GM23338 (cell line): ENCODE results near the gene OTUD5. TPM values are rescaled to one million over a fixed set of nuclear protein-coding genes. Genes with fewer than 3 reads are reported as not detected.

Source experiments
- ATAC-seq: fragments of 200-7000 bp; cut with Tn5 transposase; 3 replicates; pipeline ENCODE4 v1.9.1; 2020
- DNase-seq: peaks from one replicate; pipeline ENCODE4 v3.0.0-alpha.2; 2015; ENCODE audit warnings: low spot score
- H2AFZ ChIP-seq: fragments of 200-600 bp; sonication (generic); 2 replicates; pipeline ENCODE4 v1.8.0; 2016; ENCODE audit warnings: antibody characterized with exemption, mild to moderate bottlenecking, moderate library complexity
- H3F3A ChIP-seq: fragments of 200-600 bp; sonication (generic); replicated peaks from 2 replicates; pipeline ENCODE4 v1.8.0; 2017; ENCODE audit warnings: antibody characterized with exemption, mixed run types, low read depth
- H3K27ac ChIP-seq: fragments of 200-600 bp; sonication (generic); 2 replicates; pipeline ENCODE4 v1.6.1; 2016; ENCODE audit warnings: low read depth
- H3K27me3 ChIP-seq: fragments of 200-600 bp; sonication (generic); 2 replicates; pipeline ENCODE4 v1.8.0; 2016; ENCODE audit warnings: mild to moderate bottlenecking, mixed run types, moderate library complexity; ENCODE audit not compliant: insufficient read depth
- H3K36me3 ChIP-seq: fragments of 200-600 bp; sonication (generic); 2 replicates; pipeline ENCODE4 v1.8.0; 2016; ENCODE audit warnings: mild to moderate bottlenecking; ENCODE audit not compliant: insufficient read depth
- H3K4me1 ChIP-seq: fragments of 200-600 bp; sonication (generic); 2 replicates; pipeline ENCODE4 v1.8.0; 2016; ENCODE audit warnings: mild to moderate bottlenecking, moderate library complexity; ENCODE audit not compliant: insufficient read depth
- H3K4me2 ChIP-seq: fragments of 200-600 bp; sonication (generic); 2 replicates; pipeline ENCODE4 v1.7.1; 2017; ENCODE audit warnings: mixed run types
- H3K4me3 ChIP-seq: fragments of 200-600 bp; sonication (generic); 2 replicates; pipeline ENCODE4 v1.6.1; 2016; ENCODE audit warnings: mixed run types
- H3K79me2 ChIP-seq: fragments of 200-600 bp; sonication (generic); replicated peaks from 2 replicates; pipeline ENCODE4 v1.8.0; 2017; ENCODE audit warnings: mild to moderate bottlenecking; ENCODE audit not compliant: insufficient read depth
- H3K9me2 ChIP-seq: fragments of 200-600 bp; sonication (generic); 2 replicates; pipeline ENCODE4 v1.8.0; 2017; ENCODE audit not compliant: insufficient read depth
- H4K20me1 ChIP-seq: fragments of 200-600 bp; sonication (generic); replicated peaks from 2 replicates; pipeline ENCODE4 v1.8.0; 2017; ENCODE audit warnings: mild to moderate bottlenecking; ENCODE audit not compliant: insufficient read depth
- H3K27ac Mint-ChIP-seq: 2 replicates; pipeline ENCODE4 v1.8.0; 2020; ENCODE audit warnings: inconsistent platforms, mild to moderate bottlenecking, moderate library complexity, mixed read lengths
- H3K27me3 Mint-ChIP-seq: 3 replicates; pipeline ENCODE4 v1.8.0; 2022; ENCODE audit warnings: low read depth, mild to moderate bottlenecking, moderate library complexity, mixed read lengths, inconsistent platforms; ENCODE audit not compliant: insufficient read depth, poor library complexity
- H3K36me3 Mint-ChIP-seq: 3 replicates; pipeline ENCODE4 v1.8.0; 2021; ENCODE audit warnings: low read depth, mild to moderate bottlenecking, inconsistent platforms, moderate library complexity, mixed read lengths
- H3K4me1 Mint-ChIP-seq: 3 replicates; pipeline ENCODE4 v1.8.0; 2020; ENCODE audit warnings: mild to moderate bottlenecking, inconsistent platforms, mixed read lengths
- H3K4me3 Mint-ChIP-seq: 3 replicates; pipeline ENCODE4 v1.8.0; 2021; ENCODE audit warnings: moderate library complexity, mild to moderate bottlenecking, inconsistent platforms, mixed read lengths
- H3K9me3 Mint-ChIP-seq: 3 replicates; pipeline ENCODE4 v1.8.0; 2020; ENCODE audit warnings: moderate library complexity, mild to moderate bottlenecking, inconsistent platforms, mixed read lengths
- CREB1 ChIP-seq: fragments of 250-450 bp; sonication (Bioruptor Pico); IDR thresholded peaks from 2 replicates; pipeline ENCODE4 v1.5.0; 2020; ENCODE audit warnings: low read depth, mild to moderate bottlenecking, moderate library complexity
- EZH2 ChIP-seq: fragments of 200-600 bp; sonication (generic); IDR thresholded peaks from one replicate; pipeline ENCODE4 v1.8.0; 2017; ENCODE audit warnings: antibody characterized with exemption, mild to moderate bottlenecking, low read depth; ENCODE audit not compliant: unreplicated experiment
- JUNB ChIP-seq: IDR thresholded peaks from one replicate; pipeline ENCODE4 v1.6.1; 2016; ENCODE audit warnings: antibody characterized with exemption; ENCODE audit not compliant: unreplicated experiment
- NANOG ChIP-seq: IDR thresholded peaks from 2 replicates; pipeline ENCODE4 v1.6.1; 2016; ENCODE audit warnings: antibody characterized with exemption, borderline replicate concordance
- POLR2AphosphoS5 ChIP-seq: IDR thresholded peaks from 2 replicates; pipeline ENCODE4 v1.6.1; 2016; ENCODE audit warnings: antibody characterized with exemption, low read depth
- STAT1 ChIP-seq: IDR thresholded peaks from one replicate; pipeline ENCODE4 v1.6.1; 2016; ENCODE audit warnings: antibody characterized with exemption; ENCODE audit not compliant: unreplicated experiment
- ZNF114 ChIP-seq: fragments of 250-450 bp; sonication (Bioruptor Pico); IDR thresholded peaks from 2 replicates; pipeline ENCODE4 v1.5.0; 2020; ENCODE audit warnings: mild to moderate bottlenecking, moderate library complexity
- polyA plus RNA-seq: library from polyadenylated mRNA; unstranded; fragments of >200 nt; fragmentation: Nextera tagmentation; extraction: Ambion mirVana; gene quantifications from 2 replicates; pipeline ENCODE4 v1.2.1, GENCODE V29; 2016
- total RNA-seq: library from RNA; depleted of rRNA; stranded (reverse); fragments of >200 nt; shearing (Covaris generic); gene quantifications from 2 replicates; pipeline ENCODE4 v1.2.3, GENCODE V29; 2014
- TF ChIP-seq, protein P1 (sequence below): fragments of 250-450 bp; sonication (Bioruptor Pico); IDR thresholded peaks from 2 replicates; pipeline ENCODE4 v1.5.0; 2020; ENCODE audit warnings: mild to moderate bottlenecking, moderate library complexity
- TF ChIP-seq, protein P2 (sequence below), 2 experiments: fragments of 200-600 bp in 1 of 2; sonication (generic) in 1 of 2; conservative IDR thresholded peaks; 2 replicates each; pipeline versions ENCODE4 v1.5.1 to v1.6.1; 2016 to 2017; ENCODE audit warnings: antibody characterized with exemption in 2 of 2, low read depth in 2 of 2, mild to moderate bottlenecking in 2 of 2, moderate library complexity in 1 of 2
- TF ChIP-seq, protein P3 (sequence below): IDR thresholded peaks from one replicate; pipeline ENCODE4 v1.6.1; 2018; ENCODE audit warnings: antibody characterized with exemption; ENCODE audit not compliant: unreplicated experiment
- TF ChIP-seq, protein P4 (sequence below): IDR thresholded peaks from 2 replicates; pipeline ENCODE4 v1.6.1; 2016; ENCODE audit warnings: antibody characterized with exemption

Gene OTUD5
- total and polyA plus RNA-seq, 2 experiments from 2014 or later: 23.5 to 56.5 TPM

DNA sequence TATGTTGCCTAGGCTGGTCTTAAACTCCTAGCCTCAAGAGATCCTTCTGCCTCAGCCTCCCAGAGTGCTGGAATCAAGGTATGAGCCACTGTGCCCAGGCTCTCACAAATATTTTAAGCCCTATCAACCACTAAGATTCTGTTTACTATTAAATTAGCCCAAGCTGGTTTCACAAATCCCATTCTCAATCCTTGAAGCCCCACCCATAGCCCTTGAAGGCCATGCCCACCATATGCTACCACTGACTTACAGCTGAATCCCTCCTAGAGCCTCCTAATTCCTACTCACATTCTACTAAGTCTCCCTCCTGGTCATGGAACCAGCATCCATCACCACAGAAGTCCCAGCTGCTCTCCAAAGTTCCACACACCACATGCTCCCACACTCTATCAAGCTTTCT lies 34.9 kb upstream of the OTUD5 start (continued):
- TF ChIP-seq, protein P1, sequence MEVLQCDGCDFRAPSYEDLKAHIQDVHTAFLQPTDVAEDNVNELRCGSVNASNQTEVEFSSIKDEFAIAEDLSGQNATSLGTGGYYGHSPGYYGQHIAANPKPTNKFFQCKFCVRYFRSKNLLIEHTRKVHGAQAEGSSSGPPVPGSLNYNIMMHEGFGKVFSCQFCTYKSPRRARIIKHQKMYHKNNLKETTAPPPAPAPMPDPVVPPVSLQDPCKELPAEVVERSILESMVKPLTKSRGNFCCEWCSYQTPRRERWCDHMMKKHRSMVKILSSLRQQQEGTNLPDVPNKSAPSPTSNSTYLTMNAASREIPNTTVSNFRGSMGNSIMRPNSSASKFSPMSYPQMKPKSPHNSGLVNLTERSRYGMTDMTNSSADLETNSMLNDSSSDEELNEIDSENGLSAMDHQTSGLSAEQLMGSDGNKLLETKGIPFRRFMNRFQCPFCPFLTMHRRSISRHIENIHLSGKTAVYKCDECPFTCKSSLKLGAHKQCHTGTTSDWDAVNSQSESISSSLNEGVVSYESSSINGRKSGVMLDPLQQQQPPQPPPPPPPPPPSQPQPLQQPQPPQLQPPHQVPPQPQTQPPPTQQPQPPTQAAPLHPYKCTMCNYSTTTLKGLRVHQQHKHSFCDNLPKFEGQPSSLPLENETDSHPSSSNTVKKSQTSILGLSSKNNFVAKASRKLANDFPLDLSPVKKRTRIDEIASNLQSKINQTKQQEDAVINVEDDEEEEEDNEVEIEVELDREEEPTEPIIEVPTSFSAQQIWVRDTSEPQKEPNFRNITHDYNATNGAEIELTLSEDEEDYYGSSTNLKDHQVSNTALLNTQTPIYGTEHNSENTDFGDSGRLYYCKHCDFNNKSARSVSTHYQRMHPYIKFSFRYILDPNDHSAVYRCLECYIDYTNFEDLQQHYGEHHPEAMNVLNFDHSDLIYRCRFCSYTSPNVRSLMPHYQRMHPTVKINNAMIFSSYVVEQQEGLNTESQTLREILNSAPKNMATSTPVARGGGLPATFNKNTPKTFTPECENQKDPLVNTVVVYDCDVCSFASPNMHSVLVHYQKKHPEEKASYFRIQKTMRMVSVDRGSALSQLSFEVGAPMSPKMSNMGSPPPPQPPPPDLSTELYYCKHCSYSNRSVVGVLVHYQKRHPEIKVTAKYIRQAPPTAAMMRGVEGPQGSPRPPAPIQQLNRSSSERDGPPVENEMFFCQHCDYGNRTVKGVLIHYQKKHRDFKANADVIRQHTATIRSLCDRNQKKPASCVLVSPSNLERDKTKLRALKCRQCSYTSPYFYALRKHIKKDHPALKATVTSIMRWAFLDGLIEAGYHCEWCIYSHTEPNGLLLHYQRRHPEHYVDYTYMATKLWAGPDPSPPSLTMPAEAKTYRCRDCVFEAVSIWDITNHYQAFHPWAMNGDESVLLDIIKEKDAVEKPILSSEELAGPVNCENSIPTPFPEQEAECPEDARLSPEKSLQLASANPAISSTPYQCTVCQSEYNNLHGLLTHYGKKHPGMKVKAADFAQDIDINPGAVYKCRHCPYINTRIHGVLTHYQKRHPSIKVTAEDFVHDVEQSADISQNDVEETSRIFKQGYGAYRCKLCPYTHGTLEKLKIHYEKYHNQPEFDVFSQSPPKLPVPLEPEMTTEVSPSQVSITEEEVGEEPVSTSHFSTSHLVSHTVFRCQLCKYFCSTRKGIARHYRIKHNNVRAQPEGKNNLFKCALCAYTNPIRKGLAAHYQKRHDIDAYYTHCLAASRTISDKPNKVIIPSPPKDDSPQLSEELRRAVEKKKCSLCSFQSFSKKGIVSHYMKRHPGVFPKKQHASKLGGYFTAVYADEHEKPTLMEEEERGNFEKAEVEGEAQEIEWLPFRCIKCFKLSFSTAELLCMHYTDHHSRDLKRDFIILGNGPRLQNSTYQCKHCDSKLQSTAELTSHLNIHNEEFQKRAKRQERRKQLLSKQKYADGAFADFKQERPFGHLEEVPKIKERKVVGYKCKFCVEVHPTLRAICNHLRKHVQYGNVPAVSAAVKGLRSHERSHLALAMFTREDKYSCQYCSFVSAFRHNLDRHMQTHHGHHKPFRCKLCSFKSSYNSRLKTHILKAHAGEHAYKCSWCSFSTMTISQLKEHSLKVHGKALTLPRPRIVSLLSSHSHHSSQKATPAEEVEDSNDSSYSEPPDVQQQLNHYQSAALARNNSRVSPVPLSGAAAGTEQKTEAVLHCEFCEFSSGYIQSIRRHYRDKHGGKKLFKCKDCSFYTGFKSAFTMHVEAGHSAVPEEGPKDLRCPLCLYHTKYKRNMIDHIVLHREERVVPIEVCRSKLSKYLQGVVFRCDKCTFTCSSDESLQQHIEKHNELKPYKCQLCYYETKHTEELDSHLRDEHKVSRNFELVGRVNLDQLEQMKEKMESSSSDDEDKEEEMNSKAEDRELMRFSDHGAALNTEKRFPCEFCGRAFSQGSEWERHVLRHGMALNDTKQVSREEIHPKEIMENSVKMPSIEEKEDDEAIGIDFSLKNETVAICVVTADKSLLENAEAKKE (CRISPR knock-in tag): no peak
- TF ChIP-seq ZNF114: no peak
- TF ChIP-seq, protein P2, sequence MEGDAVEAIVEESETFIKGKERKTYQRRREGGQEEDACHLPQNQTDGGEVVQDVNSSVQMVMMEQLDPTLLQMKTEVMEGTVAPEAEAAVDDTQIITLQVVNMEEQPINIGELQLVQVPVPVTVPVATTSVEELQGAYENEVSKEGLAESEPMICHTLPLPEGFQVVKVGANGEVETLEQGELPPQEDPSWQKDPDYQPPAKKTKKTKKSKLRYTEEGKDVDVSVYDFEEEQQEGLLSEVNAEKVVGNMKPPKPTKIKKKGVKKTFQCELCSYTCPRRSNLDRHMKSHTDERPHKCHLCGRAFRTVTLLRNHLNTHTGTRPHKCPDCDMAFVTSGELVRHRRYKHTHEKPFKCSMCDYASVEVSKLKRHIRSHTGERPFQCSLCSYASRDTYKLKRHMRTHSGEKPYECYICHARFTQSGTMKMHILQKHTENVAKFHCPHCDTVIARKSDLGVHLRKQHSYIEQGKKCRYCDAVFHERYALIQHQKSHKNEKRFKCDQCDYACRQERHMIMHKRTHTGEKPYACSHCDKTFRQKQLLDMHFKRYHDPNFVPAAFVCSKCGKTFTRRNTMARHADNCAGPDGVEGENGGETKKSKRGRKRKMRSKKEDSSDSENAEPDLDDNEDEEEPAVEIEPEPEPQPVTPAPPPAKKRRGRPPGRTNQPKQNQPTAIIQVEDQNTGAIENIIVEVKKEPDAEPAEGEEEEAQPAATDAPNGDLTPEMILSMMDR (conservative IDR thresholded peaks at IDR 0.05; ENCODE audit: low read depth in 2 of 2): no peak

DNA sequence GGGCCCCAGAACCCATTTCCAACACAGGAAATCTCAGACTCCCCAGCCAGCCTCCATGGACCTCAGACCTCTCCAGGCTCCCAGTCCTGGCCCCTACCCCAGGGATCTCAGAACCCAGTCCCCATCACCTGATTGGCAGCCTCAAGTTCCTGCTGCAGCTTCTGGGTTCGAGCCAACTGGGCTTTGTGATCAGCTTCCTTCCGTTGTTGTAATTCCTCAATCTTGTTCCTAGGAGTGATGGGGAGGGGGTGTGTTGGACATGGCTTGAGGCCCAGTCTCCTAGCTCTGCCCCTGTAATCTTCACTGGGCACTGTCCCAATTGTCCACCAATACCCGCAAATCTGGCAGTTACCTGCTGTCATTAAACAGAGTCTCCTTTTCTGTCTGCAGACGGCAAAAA lies 32.1 kb upstream of the OTUD5 start:
- H3K4me1 ChIP-seq: no peaks in the 10 kb centered on the region
- no peaks in the 10 kb centered on the region; the same call in 1 of the 2 replicates for H3K36me3 ChIP-seq
- Mint-ChIP-seq H3K4me1 (no peaks in the 10 kb centered on the region), H3K27ac (no peak overlapping the region), H3K36me3 (peaks cover 58% of the 10 kb centered on the region), H3K9me3 (no peaks in the 10 kb centered on the region), H3K27me3 (peaks cover 4% of the 10 kb centered on the region), H3K4me3 (no peak overlapping the region)
- ATAC-seq (no peak), DNase-seq (no peak)
- no peak overlapping the region for H2AFZ ChIP-seq
- H3K79me2 ChIP-seq: no peaks in the 10 kb centered on the region
- no peaks in the 10 kb centered on the region for H3K27me3 ChIP-seq
- no peak overlapping the region for H3K4me3 ChIP-seq
- no peaks in the 10 kb centered on the region for H4K20me1 ChIP-seq
- no peaks in the 10 kb centered on the region for H3K9me2 ChIP-seq
- H3K27ac ChIP-seq: no peak overlapping the region
- H3F3A ChIP-seq: no peaks in the 10 kb centered on the region
- H3K4me2 ChIP-seq: no peak overlapping the region
- TF ChIP-seq, protein P3, sequence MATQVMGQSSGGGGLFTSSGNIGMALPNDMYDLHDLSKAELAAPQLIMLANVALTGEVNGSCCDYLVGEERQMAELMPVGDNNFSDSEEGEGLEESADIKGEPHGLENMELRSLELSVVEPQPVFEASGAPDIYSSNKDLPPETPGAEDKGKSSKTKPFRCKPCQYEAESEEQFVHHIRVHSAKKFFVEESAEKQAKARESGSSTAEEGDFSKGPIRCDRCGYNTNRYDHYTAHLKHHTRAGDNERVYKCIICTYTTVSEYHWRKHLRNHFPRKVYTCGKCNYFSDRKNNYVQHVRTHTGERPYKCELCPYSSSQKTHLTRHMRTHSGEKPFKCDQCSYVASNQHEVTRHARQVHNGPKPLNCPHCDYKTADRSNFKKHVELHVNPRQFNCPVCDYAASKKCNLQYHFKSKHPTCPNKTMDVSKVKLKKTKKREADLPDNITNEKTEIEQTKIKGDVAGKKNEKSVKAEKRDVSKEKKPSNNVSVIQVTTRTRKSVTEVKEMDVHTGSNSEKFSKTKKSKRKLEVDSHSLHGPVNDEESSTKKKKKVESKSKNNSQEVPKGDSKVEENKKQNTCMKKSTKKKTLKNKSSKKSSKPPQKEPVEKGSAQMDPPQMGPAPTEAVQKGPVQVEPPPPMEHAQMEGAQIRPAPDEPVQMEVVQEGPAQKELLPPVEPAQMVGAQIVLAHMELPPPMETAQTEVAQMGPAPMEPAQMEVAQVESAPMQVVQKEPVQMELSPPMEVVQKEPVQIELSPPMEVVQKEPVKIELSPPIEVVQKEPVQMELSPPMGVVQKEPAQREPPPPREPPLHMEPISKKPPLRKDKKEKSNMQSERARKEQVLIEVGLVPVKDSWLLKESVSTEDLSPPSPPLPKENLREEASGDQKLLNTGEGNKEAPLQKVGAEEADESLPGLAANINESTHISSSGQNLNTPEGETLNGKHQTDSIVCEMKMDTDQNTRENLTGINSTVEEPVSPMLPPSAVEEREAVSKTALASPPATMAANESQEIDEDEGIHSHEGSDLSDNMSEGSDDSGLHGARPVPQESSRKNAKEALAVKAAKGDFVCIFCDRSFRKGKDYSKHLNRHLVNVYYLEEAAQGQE: no peak
- TF ChIP-seq, protein P4, sequence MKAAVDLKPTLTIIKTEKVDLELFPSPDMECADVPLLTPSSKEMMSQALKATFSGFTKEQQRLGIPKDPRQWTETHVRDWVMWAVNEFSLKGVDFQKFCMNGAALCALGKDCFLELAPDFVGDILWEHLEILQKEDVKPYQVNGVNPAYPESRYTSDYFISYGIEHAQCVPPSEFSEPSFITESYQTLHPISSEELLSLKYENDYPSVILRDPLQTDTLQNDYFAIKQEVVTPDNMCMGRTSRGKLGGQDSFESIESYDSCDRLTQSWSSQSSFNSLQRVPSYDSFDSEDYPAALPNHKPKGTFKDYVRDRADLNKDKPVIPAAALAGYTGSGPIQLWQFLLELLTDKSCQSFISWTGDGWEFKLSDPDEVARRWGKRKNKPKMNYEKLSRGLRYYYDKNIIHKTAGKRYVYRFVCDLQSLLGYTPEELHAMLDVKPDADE: no peak
- TF ChIP-seq JUNB: no peak
- TF ChIP-seq EZH2: no peak
- TF ChIP-seq NANOG: no peak
- TF ChIP-seq CREB1 (CRISPR knock-in tag): no peak
- TF ChIP-seq, protein P2 (conservative IDR thresholded peaks at IDR 0.05; ENCODE audit: low read depth in 2 of 2): no peak
- TF ChIP-seq STAT1: no peak
- TF ChIP-seq POLR2AphosphoS5: no peak
- no peak for TF ChIP-seq ZNF114
